ENCODE results near the gene COL2A1.

COL2A1 gene

GRCh38 chr12:47969845-47970244 lies 34.4 kb downstream of the COL2A1 start:
- H3K4me3 Mint-ChIP-seq = no peak overlapping the region
- H3K4me1 Mint-ChIP-seq = peaks cover 4% of the 10 kb centered on the region
- no peak for TF ChIP-seq CTCF (IDR thresholded peaks at IDR 0.05; ENCODE audit: unreplicated experiment in 3 of 3)
- peaks cover 56% of the 10 kb centered on the region for H3K36me3 Mint-ChIP-seq (ENCODE audit: low read depth)
- H3K9me3 Mint-ChIP-seq = no peaks in the 10 kb centered on the region
- H3K27me3 Mint-ChIP-seq (ENCODE audit: low read depth) = peaks cover 7% of the 10 kb centered on the region
- no peak overlapping the region for H3K27ac Mint-ChIP-seq

- H3K27ac Mint-ChIP-seq = peak overlapping the region in 1 of 3 experiments; percentile 39
- H3K9me3 Mint-ChIP-seq = no peaks in the 10 kb centered on the region
- peaks cover 24% of the 10 kb centered on the region for H3K4me1 Mint-ChIP-seq
- H3K4me3 Mint-ChIP-seq = peak overlapping the region in 1 of 3 experiments; percentile 59
- peaks cover 14% of the 10 kb centered on the region for H3K27me3 Mint-ChIP-seq (ENCODE audit: low read depth)
- TF ChIP-seq CTCF (IDR thresholded peaks at IDR 0.05; ENCODE audit: unreplicated experiment in 3 of 3) = no peak
- H3K36me3 Mint-ChIP-seq (ENCODE audit: low read depth) = peaks cover 38% of the 10 kb centered on the region
Observed at GRCh38 chr12:47967461-47968321, 36.6 kb downstream of the COL2A1 start.

GRCh38 chr12:47965581-47965980 lies 38.7 kb downstream of the COL2A1 start:
- Mint-ChIP-seq H3K36me3 (ENCODE audit: low read depth) (peaks cover 31% of the 10 kb centered on the region), H3K4me1 (peaks cover 27% of the 10 kb centered on the region), H3K27me3 (ENCODE audit: low read depth) (peaks cover 26% of the 10 kb centered on the region), H3K27ac (no peak overlapping the region), H3K4me3 (peak overlapping the region; percentile 60 to 99 (median 98)), H3K9me3 (no peaks in the 10 kb centered on the region)
- TF ChIP-seq CTCF (IDR thresholded peaks at IDR 0.05; ENCODE audit: unreplicated experiment in 3 of 3) = no peak

GRCh38 chr12:47964106-47964728 lies 40.1 kb downstream of the COL2A1 start:
- peak overlapping the region; percentile 97 to 99 (median 98) for H3K4me3 Mint-ChIP-seq
- H3K36me3 Mint-ChIP-seq (ENCODE audit: low read depth) = peaks cover 31% of the 10 kb centered on the region
- peaks cover 27% of the 10 kb centered on the region for H3K4me1 Mint-ChIP-seq
- peak overlapping the region in 1 of 3 experiments; percentile 55 for H3K27ac Mint-ChIP-seq
- TF ChIP-seq CTCF (IDR thresholded peaks at IDR 0.05; ENCODE audit: unreplicated experiment in 3 of 3) = no peak
- peaks cover 6% of the 10 kb centered on the region for H3K9me3 Mint-ChIP-seq
- H3K27me3 Mint-ChIP-seq (ENCODE audit: low read depth) = peaks cover 31% of the 10 kb centered on the region

- Mint-ChIP-seq H3K4me3 (peak within 1 kb of the TSS; percentile 97 to 99 (median 98)), H3K4me1 (peaks cover 27% of the 10 kb centered on the region), H3K36me3 (ENCODE audit: low read depth) (peaks cover 26% of the 10 kb centered on the region), H3K9me3 (peaks cover 6% of the 10 kb centered on the region), H3K27me3 (ENCODE audit: low read depth) (peaks cover 31% of the 10 kb centered on the region), H3K27ac (peak within 1 kb of the TSS in 2 of 3 experiments; percentile 55 to 67)
- TF ChIP-seq CTCF (IDR thresholded peaks at IDR 0.05; ENCODE audit: unreplicated experiment in 3 of 3) = peak; percentile 97 to 99 (median 98)
Observed at GRCh38 chr12:47963340-47964040, 40.8 kb downstream of the COL2A1 start, which contains the start of gene TMEM106C. Gene TMEM106C, plus strand, starts transcription at chr12:47963596. Its CDS starts 641 bp downstream, at chr12:47964237.

Data from nephron (organoid).